NB4 (cell line): ENCODE data around the gene TAS2R40.

ENCODE experiments used
- CTCF ChIP-seq: IDR thresholded peaks from one replicate; pipeline ENCODE4 v1.5.1; 2012; ENCODE audit warnings: low read depth, low read length
- TF ChIP-seq, protein P1 (sequence below): IDR thresholded peaks from 2 replicates; pipeline ENCODE4 v1.6.1; 2011; ENCODE audit warnings: low read depth, low read length

DNA sequence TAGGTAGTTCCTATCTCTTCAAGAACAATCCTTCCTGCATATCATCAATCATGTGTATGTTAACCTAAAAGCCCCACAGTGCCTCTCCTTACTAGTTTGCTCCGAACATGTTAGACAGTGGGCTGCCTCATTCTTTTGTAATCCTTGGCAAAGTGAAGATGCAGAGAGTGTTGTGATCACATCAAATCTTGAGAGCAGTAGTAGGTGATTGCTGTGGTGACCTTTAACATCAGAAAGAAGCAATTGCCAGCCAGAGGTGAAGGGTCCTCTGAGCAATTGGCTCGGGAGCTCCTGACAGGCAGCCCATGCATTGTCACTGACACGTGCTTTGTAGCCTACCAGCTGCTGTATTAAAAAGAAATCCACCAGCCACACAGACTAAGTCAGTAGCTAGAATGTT is 21.8 kb downstream of the TAS2R40 start:
- TF ChIP-seq CTCF, result no peak
- TF ChIP-seq, protein P1, sequence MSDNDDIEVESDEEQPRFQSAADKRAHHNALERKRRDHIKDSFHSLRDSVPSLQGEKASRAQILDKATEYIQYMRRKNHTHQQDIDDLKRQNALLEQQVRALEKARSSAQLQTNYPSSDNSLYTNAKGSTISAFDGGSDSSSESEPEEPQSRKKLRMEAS, result no peak
